HCT116 (cell line): ENCODE results near the gene KCNJ10. TPM values are rescaled to one million over a fixed set of nuclear protein-coding genes. Genes with fewer than 3 reads are reported as not detected.

Experiments
- ATAC-seq: fragments of 200-7000 bp; cut with Tn5 transposase; 2 replicates; pipeline ENCODE4 v1.9.1; 2020; ENCODE audit warnings: mild to moderate bottlenecking, moderate library complexity
- BruUV-seq: library from RNA; stranded (reverse); fragments of 400-500 nt; replicated peaks from 2 replicates; lab custom pipeline; 2021; lab: Mats Ljungman, UMichigan
- CTCF ChIA-PET: fragments of 300-600 bp; sonication (Branson Sonifier 250); formaldehyde crosslinking; loops from one replicate; lab custom pipeline; 2021; ENCODE audit warnings: antibody characterized with exemption; lab: Charles Lee
- POLR2A ChIA-PET: fragments of 300-600, 350-600 bp; sonication (Branson Sonifier 250); formaldehyde crosslinking; loops from one replicate; lab custom pipeline; 2021; ENCODE audit warnings: antibody characterized with exemption; lab: Charles Lee
- RAD21 ChIA-PET, 2 experiments: fragments of 300-600 bp; sonication (Branson Sonifier 250); formaldehyde crosslinking; loops; one replicate each; lab custom pipeline; 2023; ENCODE audit warnings: low total read pairs in 2 of 2; ENCODE audit not compliant: uncharacterized antibody in 2 of 2, unreplicated experiment in 2 of 2, low non-redundant PET in 1 of 2; lab: Charles Lee
- DNase-seq: peaks from one replicate; pipeline ENCODE4 v3.0.0-alpha.2; 2010; ENCODE audit warnings: low read depth, low spot score
- H2AFZ ChIP-seq: fragments of 200-600 bp; shearing (Covaris generic), sonication (generic); 2 replicates; pipeline ENCODE4 v1.6.1; 2017; ENCODE audit warnings: low read depth, mixed run types, mixed read lengths, antibody characterized with exemption, low read length; ENCODE audit not compliant: poor library complexity, severe bottlenecking
- H3K27ac ChIP-seq: 2 replicates; pipeline ENCODE4 v1.5.1; 2012; ENCODE audit warnings: low read depth, low read length
- H3K27me3 ChIP-seq: fragments of 200-600 bp; sonication (generic); 2 replicates; pipeline ENCODE4 v1.6.1; 2016; ENCODE audit warnings: mixed run types, low read length, mixed read lengths; ENCODE audit not compliant: insufficient read depth
- H3K36me3 ChIP-seq, 2 experiments: fragments of 200-500 bp in 1 of 2; fragments of 200-600 bp in 1 of 2; sonication (Bioruptor generic) in 1 of 2; sonication (generic) in 1 of 2; 2 replicates each; pipeline versions ENCODE4 v1.5.1 to v1.6.1; 2014 to 2016; ENCODE audit warnings: low read length in 2 of 2, inconsistent platforms in 1 of 2, mixed read lengths in 1 of 2, mixed run types in 1 of 2; ENCODE audit not compliant: insufficient read depth in 2 of 2, control insufficient read depth in 1 of 2
- H3K4me1 ChIP-seq, 2 experiments: fragments of 200-600 bp in 1 of 2; sonication (generic) in 1 of 2; 2 replicates each; pipeline versions ENCODE4 v1.5.1 to v1.6.1; 2012 to 2017; ENCODE audit warnings: low read length in 2 of 2, inconsistent platforms in 1 of 2, mild to moderate bottlenecking in 1 of 2, mixed read lengths in 1 of 2, mixed run types in 1 of 2, moderate library complexity in 1 of 2; ENCODE audit not compliant: insufficient read depth in 2 of 2, control insufficient read depth in 1 of 2
- H3K4me2 ChIP-seq: fragments of 200-600 bp; sonication (generic); 2 replicates; pipeline ENCODE4 v1.6.1; 2017; ENCODE audit warnings: mixed run types, low read length, mixed read lengths
- H3K4me3 ChIP-seq, 2 experiments: fragments of 200-600 bp in 1 of 2; sonication (generic) in 1 of 2; replicated peaks in 1 of 2; 2 replicates each; pipeline ENCODE4 v1.5.1; 2011 to 2016; ENCODE audit warnings: low read length in 2 of 2, control low read depth in 1 of 2, low read depth in 1 of 2, mild to moderate bottlenecking in 1 of 2, mixed read lengths in 1 of 2, mixed run types in 1 of 2
- H3K79me2 ChIP-seq: fragments of 200-600 bp; sonication (generic); 2 replicates; pipeline ENCODE4 v1.6.1; 2017; ENCODE audit warnings: mild to moderate bottlenecking, mixed run types, low read length, moderate library complexity, mixed read lengths; ENCODE audit not compliant: insufficient read depth
- H3K9ac ChIP-seq: fragments of 200-600 bp; sonication (generic); 2 replicates; pipeline ENCODE4 v1.6.1; 2016; ENCODE audit warnings: low read length, mixed read lengths
- H3K9me2 ChIP-seq: fragments of 200-600 bp; sonication (generic), shearing (Covaris generic); 2 replicates; pipeline ENCODE4 v1.6.1; 2017; ENCODE audit warnings: mixed run types, mild to moderate bottlenecking, moderate library complexity; ENCODE audit not compliant: insufficient read depth
- H3K9me3 ChIP-seq, 2 experiments: fragments of 200-500 bp in 1 of 2; fragments of 200-600 bp in 1 of 2; sonication (Bioruptor generic) in 1 of 2; sonication (generic) in 1 of 2; 2 replicates each; pipeline ENCODE4 v1.6.1; 2014 to 2017; ENCODE audit warnings: low read length in 2 of 2, mixed read lengths in 2 of 2, inconsistent platforms in 1 of 2, low read depth in 1 of 2, mild to moderate bottlenecking in 1 of 2, mixed run types in 1 of 2, moderate library complexity in 1 of 2; ENCODE audit not compliant: control insufficient read depth in 1 of 2, insufficient read depth in 1 of 2
- H4K20me1 ChIP-seq: fragments of 200-600 bp; sonication (generic), shearing (Covaris generic); 2 replicates; pipeline ENCODE4 v1.6.1; 2017; ENCODE audit warnings: mixed run types, mild to moderate bottlenecking, moderate library complexity; ENCODE audit not compliant: insufficient read depth
- CTCF ChIP-seq, 3 experiments: fragments of 200-600 bp in 1 of 3; sonication (generic) in 1 of 3; IDR thresholded peaks in 2 of 3; conservative IDR thresholded peaks in 1 of 3; 2 replicates each; pipeline ENCODE4 v1.5.1; 2012 to 2017; ENCODE audit warnings: low read depth in 2 of 3, low read length in 2 of 3, antibody characterized with exemption in 1 of 3, borderline replicate concordance in 1 of 3, control low read depth in 1 of 3, mild to moderate bottlenecking in 1 of 3, mixed read lengths in 1 of 3, mixed run types in 1 of 3, moderate library complexity in 1 of 3; ENCODE audit not compliant: insufficient read depth in 1 of 3
- ELF1 ChIP-seq: IDR thresholded peaks from 2 replicates; pipeline ENCODE4 v1.6.1; 2012; ENCODE audit warnings: low read depth, borderline replicate concordance
- RAD21 ChIP-seq: IDR thresholded peaks from 2 replicates; pipeline ENCODE4 v1.6.1; 2012; ENCODE audit warnings: low read depth, mild to moderate bottlenecking
- intact Hi-C: fragments of 100-400 bp; cut with micrococcal nuclease; formaldehyde crosslinking; loops from 2 replicates; pipeline ENCODE4 v1.10.0; 2022
- total RNA-seq: library from RNA; stranded (reverse); gene quantifications from one replicate; pipeline ENCODE4 v1.2.1, GENCODE V29; 2021; ENCODE audit not compliant: unreplicated experiment

Gene KCNJ10
- total RNA-seq, 1 experiment from 2014 or later: 0.57 TPM

DNA sequence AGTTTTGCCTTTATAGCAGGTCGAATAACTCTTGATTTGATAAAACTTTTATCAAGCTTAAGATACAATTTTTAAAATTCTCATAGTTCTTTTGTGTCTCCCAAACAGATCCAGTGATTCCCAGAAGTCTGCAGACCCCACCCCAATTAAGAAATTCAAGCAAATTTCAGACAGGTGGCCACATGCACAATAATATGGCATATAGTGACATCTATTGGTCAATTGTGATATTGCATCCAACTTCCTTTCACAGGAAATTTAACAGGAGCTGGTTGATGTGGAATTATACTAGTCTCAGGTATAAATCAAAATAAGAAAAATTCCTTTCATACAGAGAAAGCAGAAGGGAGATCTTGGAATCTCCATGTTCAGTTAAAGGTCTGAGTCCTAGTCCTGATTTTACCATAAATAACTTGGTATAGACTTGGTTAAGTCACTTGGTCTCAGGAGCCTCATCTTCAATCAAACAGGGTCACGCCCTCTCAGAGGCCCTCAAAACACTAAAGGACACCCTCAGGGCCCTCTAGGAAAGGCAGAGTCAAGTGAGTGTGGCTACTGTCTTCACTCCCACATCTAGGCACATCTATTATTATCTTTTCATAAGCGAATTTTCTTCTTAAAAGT is 62.3 kb downstream of the KCNJ10 start:
- H3K4me3 ChIP-seq: no peak overlapping the region
- no peak overlapping the region for H3K9ac ChIP-seq
- H3K9me2 ChIP-seq: no peaks in the 10 kb centered on the region
- H3K9me3 ChIP-seq: no peaks in the 10 kb centered on the region
- BruUV-seq: no TSS peak
- CTCF ChIA-PET: interaction anchor here (0.6 to 6.5 kb wide), 59 partner anchors 9 to 876 kb away, joined by 3 to 249 read pairs (median 5); partner anchors contain the start of genes CFAP45, DUSP23, FCRL6 and IGSF9
- no peaks in the 10 kb centered on the region for H4K20me1 ChIP-seq
- H3K27ac ChIP-seq: no peak overlapping the region
- H3K4me1 ChIP-seq: no peaks in the 10 kb centered on the region
- no peaks in the 10 kb centered on the region for H3K36me3 ChIP-seq
- no peaks in the 10 kb centered on the region for H3K27me3 ChIP-seq
- POLR2A ChIA-PET: interaction anchor here (0.7 to 1.5 kb wide), 3 partner anchors 9 to 115 kb away, joined by 3 to 6 read pairs (median 3); no protein-coding TSS in a partner anchor
- intact Hi-C loops: loop anchor here (1.0 to 10.0 kb wide), 6 partner anchors 116 to 873 kb away; partner anchors contain the start of gene DUSP23
- peak overlapping the region; percentile 75 for H2AFZ ChIP-seq
- no peak overlapping the region for H3K4me2 ChIP-seq
- TF ChIP-seq ELF1 (no peak), CTCF (IDR thresholded peaks at IDR 0.05 in 2 of 3, conservative IDR thresholded peaks at IDR 0.05 in 1 of 3; ENCODE audit: borderline replicate concordance in 1 of 3, insufficient read depth in 1 of 3, low read depth in 2 of 3, low read length in 2 of 3) (peak; percentile 56 to 89 (median 85)), RAD21 (peak; percentile 83)
- H3K79me2 ChIP-seq: no peaks in the 10 kb centered on the region
- peak; percentile 39; the same call in 1 of the 2 replicates for ATAC-seq
- DNase-seq: peak; percentile 31
- RAD21 ChIA-PET: interaction anchor here (0.6 to 2.3 kb wide), 12 partner anchors 62 to 209 kb away, joined by 3 to 32 read pairs (median 5); partner anchors contain the start of genes IGSF9 (in 2 of the 2) and CFAP45 (in 1 of the 2)
